NCI-H1417 (cell line): Measurements from ENCODE around the gene AGFG2.
"Not testable (repeated sequence)": the region's sequence is repeated elsewhere in the genome, so short reads cannot be mapped to it uniquely, and the experiment has no call there.

Experiments
- DNase-seq, 3 experiments: peaks; one replicate each; lab custom pipeline; 2025; lab: John Stamatoyannopoulos, UW

Gene AGFG2

GRCh38 chr7:100552532-100552931, 13.5 kb downstream of the AGFG2 start:
- no peak for DNase-seq

- DNase-seq = no peak
These were observed 14.0 kb downstream of the AGFG2 start for GRCh38 chr7:100553032-100553431.

GRCh38 chr7:100555701-100556100, 16.7 kb downstream of the AGFG2 start:
- DNase-seq = no peak

- DNase-seq = no peak
These were observed 17.5 kb downstream of the AGFG2 start for GRCh38 chr7:100556541-100556940.

GRCh38 chr7:100559127-100559526, 20.1 kb downstream of the AGFG2 start:
- no peak for DNase-seq

- DNase-seq = no peak
These were observed 22.6 kb downstream of the AGFG2 start for GRCh38 chr7:100561491-100562194.

GRCh38 chr7:100562195-100563099, 23.4 kb downstream of the AGFG2 start:
- no peak for DNase-seq

- no peak for DNase-seq
These were observed 24.1 kb downstream of the AGFG2 start for GRCh38 chr7:100563100-100563564.

- DNase-seq = peak; percentile 45 to 64 (median 60)
These were observed 24.9 kb downstream of the AGFG2 start for GRCh38 chr7:100563809-100564400.

- not testable (repeated sequence) for DNase-seq
These were observed 25.4 kb downstream of the AGFG2 start for GRCh38 chr7:100564405-100564804.

GRCh38 chr7:100565133-100565571, 26.1 kb downstream of the AGFG2 start:
- DNase-seq = no peak

GRCh38 chr7:100566018-100566531, 27.1 kb downstream of the AGFG2 start:
- DNase-seq = peak in 1 of 3 experiments; percentile 17

- DNase-seq = no peak
These were observed 28.2 kb downstream of the AGFG2 start for GRCh38 chr7:100567031-100567730.

GRCh38 chr7:100567751-100568175, 28.8 kb downstream of the AGFG2 start:
- DNase-seq = peak; percentile 50 to 76 (median 52)

GRCh38 chr7:100568176-100568895, 29.3 kb downstream of the AGFG2 start:
- peak in 2 of 3 experiments; percentile 41 to 57 for DNase-seq

- DNase-seq = peak; percentile 9 to 75 (median 61)
These were observed 30.2 kb downstream of the AGFG2 start for GRCh38 chr7:100568896-100569844.

- DNase-seq = peak in 1 of 3 experiments; percentile 44
These were observed 32.2 kb downstream of the AGFG2 start for GRCh38 chr7:100570954-100571828.

- no peak for DNase-seq
These were observed 32.8 kb downstream of the AGFG2 start for GRCh38 chr7:100571829-100572116.
